Measurements from ENCODE around the gene BHMT2. TPM values are rescaled to one million over a fixed set of nuclear protein-coding genes. Genes with fewer than 3 reads are reported as not detected.

Gene BHMT2
- under 1 TPM in 1 of 2 donors, not detected in 1; 0.46 TPM for total RNA-seq
- not detected for polyA plus RNA-seq (2013, experiment 1 of 2)
- not detected for polyA plus RNA-seq (2013, experiment 2 of 2)
- long read RNA-seq, experiment 1: 0 reads
- long read RNA-seq, experiment 2: 0 reads
- long read RNA-seq, experiment 3, partial matches to known transcripts: 0 of 3 reads
- long read RNA-seq, experiment 3, other reads (novel, unspliced or antisense): 2 of 3 reads
- long read RNA-seq, experiment 4: 0 reads

- no peak within 1 kb of the TSS for H3K9ac ChIP-seq (ENCODE audit: extremely low read depth, low read length, poor library complexity, severe bottlenecking)
- H3K4me1 ChIP-seq (ENCODE audit: control insufficient read depth, insufficient read depth, low read length): no peaks in the 10 kb centered on the region
- H3K9me3 ChIP-seq (ENCODE audit: control insufficient read depth, low read length): peaks cover 12% of the 10 kb centered on the region
- no peaks in the 10 kb centered on the region for H3K36me3 ChIP-seq (ENCODE audit: control insufficient read depth, insufficient read depth, low read length)
- H3K4me3 ChIP-seq (ENCODE audit: low read length): no peak within 1 kb of the TSS
- TF ChIP-seq CTCF (conservative IDR thresholded peaks at IDR 0.05): no peak
- 97% methylated on average over 41 to 79 of the region's 79 CpGs for WGBS, 2 experiments (ENCODE audit: insufficient coverage in 1 of 2, insufficient read length in 1 of 2)
- DNase-seq: no peak
- Mint-ChIP-seq H3K4me3 (peak within 1 kb of the TSS; percentile 29), H3K27ac (no peak within 1 kb of the TSS), H3K27me3 (ENCODE audit: insufficient read depth) (peaks cover 17% of the 10 kb centered on the region), H3K9me3 (peaks cover 21% of the 10 kb centered on the region), H3K36me3 (ENCODE audit: low read depth) (peaks cover 2% of the 10 kb centered on the region), H3K4me1 (peaks cover 14% of the 10 kb centered on the region)
- H3K27ac ChIP-seq (ENCODE audit: low read depth, low read length): no peak within 1 kb of the TSS
- H3K27me3 ChIP-seq (ENCODE audit: control insufficient read depth, insufficient read depth, low read length, poor library complexity, severe bottlenecking): no peaks in the 10 kb centered on the region
Observed at GRCh38 chr5:79069488-79070349, at the start of gene BHMT2, which contains the start of gene DMGDH. Gene BHMT2 (plus strand): TSS chr5:79069767. CDS start chr5:79069783, 16 bp downstream. Gene DMGDH (minus strand): TSS chr5:79069674. CDS start chr5:79069620, 54 bp downstream.

GRCh38 chr5:79020861-79021561 lies 48.6 kb upstream of the BHMT2 start:
- no peaks in the 10 kb centered on the region for H3K27me3 ChIP-seq (ENCODE audit: control insufficient read depth, insufficient read depth, low read length, poor library complexity, severe bottlenecking)
- Mint-ChIP-seq H3K9me3 (no peaks in the 10 kb centered on the region), H3K27ac (peak overlapping the region; percentile 3), H3K36me3 (ENCODE audit: low read depth) (no peaks in the 10 kb centered on the region), H3K27me3 (ENCODE audit: insufficient read depth) (peaks cover 8% of the 10 kb centered on the region), H3K4me1 (peaks cover 15% of the 10 kb centered on the region), H3K4me3 (no peak overlapping the region)
- H3K4me3 ChIP-seq (ENCODE audit: low read length): no peak overlapping the region
- H3K4me1 ChIP-seq (ENCODE audit: control insufficient read depth, insufficient read depth, low read length): no peaks in the 10 kb centered on the region
- 28 to 34% methylated on average over 12 to 14 of the region's 14 CpGs for WGBS, 2 experiments (ENCODE audit: insufficient coverage in 1 of 2, insufficient read length in 1 of 2)
- H3K27ac ChIP-seq (ENCODE audit: low read depth, low read length): no peak overlapping the region
- DNase-seq: peak; percentile 84
- no peaks in the 10 kb centered on the region for H3K36me3 ChIP-seq (ENCODE audit: control insufficient read depth, insufficient read depth, low read length)
- no peak overlapping the region for H3K9ac ChIP-seq (ENCODE audit: extremely low read depth, low read length, poor library complexity, severe bottlenecking)
- TF ChIP-seq CTCF (conservative IDR thresholded peaks at IDR 0.05): peak; percentile 95
- H3K9me3 ChIP-seq (ENCODE audit: control insufficient read depth, low read length): no peaks in the 10 kb centered on the region

- Histone ChIP-seq H3K4me1 (ENCODE audit: control insufficient read depth, insufficient read depth, low read length) (no peaks in the 10 kb centered on the region), H3K4me3 (ENCODE audit: low read length) (no peak overlapping the region), H3K9me3 (ENCODE audit: control insufficient read depth, low read length) (no peaks in the 10 kb centered on the region), H3K36me3 (ENCODE audit: control insufficient read depth, insufficient read depth, low read length) (no peaks in the 10 kb centered on the region), H3K27me3 (ENCODE audit: control insufficient read depth, insufficient read depth, low read length, poor library complexity, severe bottlenecking) (no peaks in the 10 kb centered on the region), H3K9ac (ENCODE audit: extremely low read depth, low read length, poor library complexity, severe bottlenecking) (no peak overlapping the region), H3K27ac (ENCODE audit: low read depth, low read length) (no peak overlapping the region)
- Mint-ChIP-seq H3K4me1 (peaks cover 15% of the 10 kb centered on the region), H3K9me3 (no peaks in the 10 kb centered on the region), H3K4me3 (no peak overlapping the region), H3K27ac (no peak overlapping the region), H3K36me3 (ENCODE audit: low read depth) (no peaks in the 10 kb centered on the region), H3K27me3 (ENCODE audit: insufficient read depth) (peaks cover 8% of the 10 kb centered on the region)
- peak; percentile 41 for DNase-seq
- no peak for TF ChIP-seq CTCF (conservative IDR thresholded peaks at IDR 0.05)
- WGBS, 2 experiments (ENCODE audit: insufficient coverage in 1 of 2, insufficient read length in 1 of 2): 51% methylated on average over 4 of the region's 4 CpGs; no CpG with 5 or more reads in 1 of the 2 experiments
Observed at GRCh38 chr5:79021753-79022152, 47.8 kb upstream of the BHMT2 start.

Measured in endodermal cell (in vitro differentiated cells).